DOHH2 (cell line): ENCODE data around the gene ARL2BP.
A peak's percentile ranks its signal among the peaks of the same experiment; 100 is the strongest.

Experiments used
- H3F3A ChIP-seq: fragments of 200-600 bp; sonication (generic), shearing (Covaris generic); 2 replicates; pipeline ENCODE4 v1.6.0; 2016; ENCODE audit warnings: antibody characterized with exemption, mild to moderate bottlenecking; ENCODE audit not compliant: control insufficient read depth, insufficient read depth
- H3K27ac ChIP-seq: fragments of 200-600 bp; sonication (generic); 2 replicates; pipeline ENCODE4 v1.5.1; 2014; ENCODE audit warnings: low read depth, mild to moderate bottlenecking, low read length, moderate library complexity
- H3K27me3 ChIP-seq: fragments of 200-600 bp; sonication (generic); 2 replicates; pipeline ENCODE4 v1.6.1; 2014; ENCODE audit warnings: mild to moderate bottlenecking, low read length, mixed read lengths; ENCODE audit not compliant: control insufficient read depth
- H3K36me3 ChIP-seq: fragments of 200-600 bp; sonication (generic); 2 replicates; pipeline ENCODE4 v1.6.1; 2014; ENCODE audit warnings: mild to moderate bottlenecking, low read length, moderate library complexity, mixed read lengths; ENCODE audit not compliant: control insufficient read depth
- H3K4me1 ChIP-seq: fragments of 200-600 bp; sonication (generic); 2 replicates; pipeline ENCODE4 v1.6.1; 2014; ENCODE audit warnings: mild to moderate bottlenecking, low read length, mixed read lengths; ENCODE audit not compliant: control insufficient read depth
- H3K4me2 ChIP-seq: fragments of 200-600 bp; sonication (generic); 2 replicates; pipeline ENCODE4 v1.6.0; 2014; ENCODE audit warnings: mild to moderate bottlenecking, low read length, moderate library complexity
- H3K4me3 ChIP-seq: fragments of 200-600 bp; sonication (generic); 2 replicates; pipeline ENCODE4 v1.5.1; 2014; ENCODE audit warnings: mild to moderate bottlenecking, low read length, mixed read lengths
- H3K79me2 ChIP-seq: fragments of 200-600 bp; sonication (generic); 2 replicates; pipeline ENCODE4 v1.6.1; 2014; ENCODE audit warnings: mild to moderate bottlenecking, low read length, mixed read lengths; ENCODE audit not compliant: control insufficient read depth
- H3K9me2 ChIP-seq: fragments of 200-600 bp; sonication (generic); replicated peaks from 2 replicates; pipeline ENCODE4 v1.6.1; 2014; ENCODE audit warnings: mild to moderate bottlenecking, low read length, mixed read lengths; ENCODE audit not compliant: control insufficient read depth
- H3K9me3 ChIP-seq: fragments of 200-600 bp; sonication (generic); 2 replicates; pipeline ENCODE4 v1.6.1; 2014; ENCODE audit warnings: antibody characterized with exemption, low read length, mixed read lengths; ENCODE audit not compliant: control insufficient read depth, insufficient read depth
- H4K20me1 ChIP-seq: fragments of 200-600 bp; sonication (generic); 2 replicates; pipeline ENCODE4 v1.6.0; 2014; ENCODE audit warnings: low read depth, mild to moderate bottlenecking, antibody characterized with exemption, low read length, moderate library complexity; ENCODE audit not compliant: control insufficient read depth, insufficient read depth
- EZH2phosphoT487 ChIP-seq: fragments of 200-600 bp; sonication (generic); IDR thresholded peaks from 2 replicates; pipeline ENCODE4 v1.6.1; 2017; ENCODE audit warnings: borderline replicate concordance, mild to moderate bottlenecking, antibody characterized with exemption, low read length, moderate library complexity, mixed read lengths
- TF ChIP-seq, protein P1 (sequence below): fragments of 200-600 bp; sonication (generic); IDR thresholded peaks from one replicate; pipeline ENCODE4 v1.5.1; 2014; ENCODE audit warnings: antibody characterized with exemption, mild to moderate bottlenecking, low read depth, low read length; ENCODE audit not compliant: poor library complexity, severe bottlenecking

ARL2BP gene

DNA sequence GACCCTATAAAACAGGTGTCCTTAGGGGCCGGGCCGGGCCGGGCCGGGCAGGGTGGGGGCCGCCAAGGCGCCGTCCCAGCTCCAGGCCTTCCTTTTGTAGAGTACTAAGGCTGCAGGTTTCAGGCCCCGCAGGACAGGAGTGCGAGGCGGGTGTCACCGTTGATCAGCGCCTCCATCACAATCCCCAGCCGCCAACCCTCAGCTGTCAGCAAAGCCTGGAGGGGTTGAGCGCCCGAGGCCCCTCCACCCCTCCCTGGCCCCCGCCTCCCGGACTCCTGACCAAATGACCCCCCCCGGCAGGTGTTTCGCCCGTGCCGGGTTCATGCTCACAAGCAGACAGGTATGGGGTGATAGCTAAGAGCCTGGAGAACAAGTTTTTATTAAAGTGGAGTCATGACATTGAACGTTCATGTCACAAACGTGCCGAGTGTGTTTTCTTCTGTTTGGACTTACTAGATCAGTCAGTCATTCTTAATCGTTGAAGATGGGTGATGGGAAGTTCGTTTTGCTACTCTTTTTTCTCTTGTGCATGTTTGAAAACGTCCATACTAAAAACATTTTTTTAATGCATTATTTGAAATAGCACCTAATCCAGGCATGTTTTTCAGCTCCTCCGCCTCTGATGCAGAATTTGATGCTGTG lies 534 bp downstream of the ARL2BP start:
- peaks cover 26% of the 10 kb centered on the region for H3K4me1 ChIP-seq
- peak overlapping the region; percentile 94 for H3K4me2 ChIP-seq
- peak overlapping the region; percentile 30 for H3K27ac ChIP-seq
- H3K4me3 ChIP-seq, result peak overlapping the region; percentile 91
- H3K9me2 ChIP-seq, result no peaks in the 10 kb centered on the region
- peaks cover under 1% of the 10 kb centered on the region; the same call in 1 of the 2 replicates for H4K20me1 ChIP-seq
- TF ChIP-seq, protein P1, sequence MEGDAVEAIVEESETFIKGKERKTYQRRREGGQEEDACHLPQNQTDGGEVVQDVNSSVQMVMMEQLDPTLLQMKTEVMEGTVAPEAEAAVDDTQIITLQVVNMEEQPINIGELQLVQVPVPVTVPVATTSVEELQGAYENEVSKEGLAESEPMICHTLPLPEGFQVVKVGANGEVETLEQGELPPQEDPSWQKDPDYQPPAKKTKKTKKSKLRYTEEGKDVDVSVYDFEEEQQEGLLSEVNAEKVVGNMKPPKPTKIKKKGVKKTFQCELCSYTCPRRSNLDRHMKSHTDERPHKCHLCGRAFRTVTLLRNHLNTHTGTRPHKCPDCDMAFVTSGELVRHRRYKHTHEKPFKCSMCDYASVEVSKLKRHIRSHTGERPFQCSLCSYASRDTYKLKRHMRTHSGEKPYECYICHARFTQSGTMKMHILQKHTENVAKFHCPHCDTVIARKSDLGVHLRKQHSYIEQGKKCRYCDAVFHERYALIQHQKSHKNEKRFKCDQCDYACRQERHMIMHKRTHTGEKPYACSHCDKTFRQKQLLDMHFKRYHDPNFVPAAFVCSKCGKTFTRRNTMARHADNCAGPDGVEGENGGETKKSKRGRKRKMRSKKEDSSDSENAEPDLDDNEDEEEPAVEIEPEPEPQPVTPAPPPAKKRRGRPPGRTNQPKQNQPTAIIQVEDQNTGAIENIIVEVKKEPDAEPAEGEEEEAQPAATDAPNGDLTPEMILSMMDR, result no peak
- TF ChIP-seq EZH2phosphoT487, result no peak
- no peaks in the 10 kb centered on the region for H3K9me3 ChIP-seq
- H3K79me2 ChIP-seq, result peaks cover 12% of the 10 kb centered on the region
- no peaks in the 10 kb centered on the region for H3K27me3 ChIP-seq
- peaks cover 36% of the 10 kb centered on the region for H3K36me3 ChIP-seq
- H3F3A ChIP-seq, result peaks cover 16% of the 10 kb centered on the region

GRCh38 chr16:57251352-57251751 lies 6.3 kb downstream of the ARL2BP start:
- H3K4me1 ChIP-seq, result no peaks in the 10 kb centered on the region
- H3K79me2 ChIP-seq, result no peaks in the 10 kb centered on the region
- H3K4me2 ChIP-seq, result no peak overlapping the region
- H3K36me3 ChIP-seq, result peaks cover 56% of the 10 kb centered on the region
- no peak overlapping the region for H3K4me3 ChIP-seq
- H3K27ac ChIP-seq, result no peak overlapping the region
- TF ChIP-seq, protein P1, result no peak
- no peak for TF ChIP-seq EZH2phosphoT487
- no peaks in the 10 kb centered on the region for H3K9me3 ChIP-seq
- no peaks in the 10 kb centered on the region for H3F3A ChIP-seq
- H3K27me3 ChIP-seq, result no peaks in the 10 kb centered on the region
- no peaks in the 10 kb centered on the region for H4K20me1 ChIP-seq
- H3K9me2 ChIP-seq, result no peaks in the 10 kb centered on the region

DNA sequence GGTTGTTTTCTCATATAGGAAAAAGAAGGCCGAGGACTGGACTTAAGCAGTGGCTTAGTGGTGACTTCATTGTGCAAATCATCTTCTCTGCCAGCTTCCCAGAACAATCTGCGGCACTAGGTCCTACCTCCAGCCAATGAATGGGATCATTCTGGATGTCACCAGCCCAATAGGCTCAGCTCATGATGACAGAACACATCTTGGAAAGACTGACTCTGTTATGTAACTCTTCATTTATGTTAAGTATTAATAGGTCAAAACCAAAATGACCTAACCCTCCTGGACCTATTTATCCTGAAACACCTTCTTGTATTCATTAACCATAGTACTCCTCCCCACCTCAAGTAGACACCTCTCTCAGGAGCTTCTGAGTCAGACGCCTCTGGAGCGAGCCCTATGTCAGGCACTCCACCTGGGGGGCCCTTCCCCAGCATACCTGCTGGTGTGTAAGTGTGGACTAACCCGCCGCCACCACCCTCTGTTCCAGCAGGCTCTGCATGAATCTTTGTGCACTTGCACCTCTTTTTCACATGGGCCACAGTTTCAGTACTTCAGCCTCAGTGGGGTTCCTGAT lies 7.2 kb downstream of the ARL2BP start:
- no peak for TF ChIP-seq EZH2phosphoT487
- TF ChIP-seq, protein P1, result no peak
- Histone ChIP-seq H3K27ac (no peak overlapping the region), H3F3A (no peaks in the 10 kb centered on the region), H3K27me3 (no peaks in the 10 kb centered on the region), H3K4me3 (no peak overlapping the region), H3K4me1 (no peaks in the 10 kb centered on the region), H3K79me2 (no peaks in the 10 kb centered on the region), H3K4me2 (no peak overlapping the region), H3K9me2 (no peaks in the 10 kb centered on the region), H3K9me3 (no peaks in the 10 kb centered on the region), H3K36me3 (peaks cover 49% of the 10 kb centered on the region), H4K20me1 (no peaks in the 10 kb centered on the region)
